GM23248 (cell line): ENCODE measurements around the gene SDHAF3. TPM values are rescaled to one million over a fixed set of nuclear protein-coding genes. Genes with fewer than 3 reads are reported as not detected.

ENCODE experiments used
- DNase-seq: peaks from one replicate; pipeline ENCODE4 v3.0.0-alpha.2; 2015
- H2AFZ ChIP-seq: fragments of 200-600 bp; sonication (generic); 2 replicates; pipeline ENCODE4 v1.6.1; 2016; ENCODE audit warnings: antibody characterized with exemption
- H3F3A ChIP-seq: fragments of 200-600 bp; sonication (generic); 2 replicates; pipeline ENCODE4 v1.6.1; 2016; ENCODE audit warnings: mild to moderate bottlenecking, antibody characterized with exemption, mixed run types; ENCODE audit not compliant: insufficient read depth
- H3K27ac ChIP-seq: fragments of 200-600 bp; sonication (generic); 2 replicates; pipeline ENCODE4 v1.5.1; 2016; ENCODE audit warnings: mild to moderate bottlenecking
- H3K27me3 ChIP-seq: fragments of 200-600 bp; sonication (generic); replicated peaks from 2 replicates; pipeline ENCODE4 v1.6.1; 2016; ENCODE audit warnings: mild to moderate bottlenecking; ENCODE audit not compliant: insufficient read depth
- H3K36me3 ChIP-seq: fragments of 200-600 bp; sonication (generic); 2 replicates; pipeline ENCODE4 v1.6.1; 2016; ENCODE audit warnings: low read depth, mild to moderate bottlenecking
- H3K4me1 ChIP-seq: fragments of 200-600 bp; sonication (generic); 2 replicates; pipeline ENCODE4 v1.6.1; 2016; ENCODE audit warnings: mild to moderate bottlenecking; ENCODE audit not compliant: insufficient read depth
- H3K4me2 ChIP-seq: fragments of 200-600 bp; sonication (generic); one replicate; pipeline ENCODE4 v1.6.1; 2016; ENCODE audit warnings: mild to moderate bottlenecking; ENCODE audit not compliant: unreplicated experiment
- H3K4me3 ChIP-seq: fragments of 200-600 bp; sonication (generic); 2 replicates; pipeline ENCODE4 v1.5.1; 2016; ENCODE audit warnings: mild to moderate bottlenecking
- H3K79me2 ChIP-seq: fragments of 200-600 bp; sonication (generic); 2 replicates; pipeline ENCODE4 v1.6.1; 2016; ENCODE audit warnings: mild to moderate bottlenecking; ENCODE audit not compliant: insufficient read depth
- H3K9ac ChIP-seq: fragments of 200-600 bp; sonication (generic); 2 replicates; pipeline ENCODE4 v1.6.1; 2016; ENCODE audit warnings: mild to moderate bottlenecking
- H3K9me2 ChIP-seq: fragments of 200-600 bp; sonication (generic); 2 replicates; pipeline ENCODE4 v1.6.1; 2016; ENCODE audit warnings: mixed run types, mild to moderate bottlenecking, moderate library complexity; ENCODE audit not compliant: insufficient read depth
- H3K9me3 ChIP-seq: fragments of 200-600 bp; sonication (generic); one replicate; pipeline ENCODE4 v1.6.1; 2017; ENCODE audit warnings: low read depth
- H4K20me1 ChIP-seq: fragments of 200-600 bp; sonication (generic); 2 replicates; pipeline ENCODE4 v1.6.0; 2016; ENCODE audit not compliant: insufficient read depth
- EZH2 ChIP-seq: fragments of 200-600 bp; sonication (generic); IDR thresholded peaks from 2 replicates; pipeline ENCODE4 v1.6.1; 2018; ENCODE audit warnings: antibody characterized with exemption, mild to moderate bottlenecking; ENCODE audit not compliant: insufficient read depth, poor library complexity, severe bottlenecking
- EZH2phosphoT487 ChIP-seq: fragments of 200-600 bp; sonication (generic); IDR thresholded peaks from 2 replicates; pipeline ENCODE4 v1.6.1; 2018; ENCODE audit warnings: antibody characterized with exemption, moderate library complexity, mild to moderate bottlenecking, low read depth; ENCODE audit not compliant: insufficient read depth
- WGBS, 2 experiments: methylation state at CpG; one replicate each; pipeline ENCODE4 v1.1.6; 2015 to 2017; ENCODE audit warnings: low lambda C conversion rate in 2 of 2, low coverage in 1 of 2; ENCODE audit errors: missing lambda C conversion rate in 2 of 2; 5-methylcytosine and 5-hydroxymethylcytosine counted together
- in situ Hi-C: fragments of 300-500 bp; cut with MboI; formaldehyde crosslinking; loops from 2 replicates; pipeline ENCODE4 v1.15.0; 2020
- polyA plus RNA-seq: library from polyadenylated mRNA; unstranded; fragments of >200 nt; fragmentation: Nextera tagmentation; extraction: Ambion mirVana; gene quantifications from 2 replicates; pipeline ENCODE4 v1.2.1, GENCODE V29; 2016
- total RNA-seq: library from RNA; depleted of rRNA; stranded (reverse); fragments of >200 nt; shearing (Covaris generic); gene quantifications from 2 replicates; pipeline ENCODE4 v1.2.3, GENCODE V29; 2014

Gene SDHAF3
- total and polyA plus RNA-seq, 2 experiments from 2014 or later, result 6.3 to 34.0 TPM

GRCh38 chr7:97126483-97127171 is 9.1 kb downstream of the SDHAF3 start:
- no peak overlapping the region for H3K27ac ChIP-seq
- H3K9me3 ChIP-seq, result no peaks in the 10 kb centered on the region
- peaks cover 19% of the 10 kb centered on the region for H3K79me2 ChIP-seq
- no peaks in the 10 kb centered on the region for H3K4me1 ChIP-seq
- TF ChIP-seq EZH2phosphoT487, result no peak
- no peaks in the 10 kb centered on the region for H4K20me1 ChIP-seq
- no peak overlapping the region for H3K4me3 ChIP-seq
- 85 to 87% methylated on average over 15 of the region's 15 CpGs for WGBS, 2 experiments
- H3K27me3 ChIP-seq, result no peaks in the 10 kb centered on the region
- no peaks in the 10 kb centered on the region for H3F3A ChIP-seq
- no peak overlapping the region for H3K9ac ChIP-seq
- H3K9me2 ChIP-seq, result no peaks in the 10 kb centered on the region
- no peak for DNase-seq
- H3K36me3 ChIP-seq, result no peaks in the 10 kb centered on the region
- no peak overlapping the region for H2AFZ ChIP-seq
- in situ Hi-C loops, result loop anchor here (25.0 kb wide), 1 partner anchor 711 kb away; no protein-coding TSS in a partner anchor
- H3K4me2 ChIP-seq, result no peak overlapping the region

- Histone ChIP-seq H3K27ac (no peak overlapping the region), H3K9ac (no peak overlapping the region), H3K79me2 (peaks cover 8% of the 10 kb centered on the region; the same call in 1 of the 2 replicates), H4K20me1 (no peaks in the 10 kb centered on the region), H2AFZ (no peak overlapping the region), H3F3A (no peaks in the 10 kb centered on the region), H3K4me1 (no peaks in the 10 kb centered on the region), H3K9me3 (no peaks in the 10 kb centered on the region), H3K27me3 (no peaks in the 10 kb centered on the region), H3K4me2 (no peak overlapping the region), H3K36me3 (no peaks in the 10 kb centered on the region), H3K4me3 (no peak overlapping the region), H3K9me2 (no peaks in the 10 kb centered on the region)
- TF ChIP-seq EZH2phosphoT487 (no peak), EZH2 (no peak)
- in situ Hi-C loops, result loop anchor here (25.0 kb wide), 1 partner anchor 709 kb away; no protein-coding TSS in a partner anchor
- 74 to 93% methylated on average over 1 of the region's 1 CpG for WGBS, 2 experiments
- no peak for DNase-seq
Observed at GRCh38 chr7:97128736-97129135, 11.2 kb downstream of the SDHAF3 start.

DNA sequence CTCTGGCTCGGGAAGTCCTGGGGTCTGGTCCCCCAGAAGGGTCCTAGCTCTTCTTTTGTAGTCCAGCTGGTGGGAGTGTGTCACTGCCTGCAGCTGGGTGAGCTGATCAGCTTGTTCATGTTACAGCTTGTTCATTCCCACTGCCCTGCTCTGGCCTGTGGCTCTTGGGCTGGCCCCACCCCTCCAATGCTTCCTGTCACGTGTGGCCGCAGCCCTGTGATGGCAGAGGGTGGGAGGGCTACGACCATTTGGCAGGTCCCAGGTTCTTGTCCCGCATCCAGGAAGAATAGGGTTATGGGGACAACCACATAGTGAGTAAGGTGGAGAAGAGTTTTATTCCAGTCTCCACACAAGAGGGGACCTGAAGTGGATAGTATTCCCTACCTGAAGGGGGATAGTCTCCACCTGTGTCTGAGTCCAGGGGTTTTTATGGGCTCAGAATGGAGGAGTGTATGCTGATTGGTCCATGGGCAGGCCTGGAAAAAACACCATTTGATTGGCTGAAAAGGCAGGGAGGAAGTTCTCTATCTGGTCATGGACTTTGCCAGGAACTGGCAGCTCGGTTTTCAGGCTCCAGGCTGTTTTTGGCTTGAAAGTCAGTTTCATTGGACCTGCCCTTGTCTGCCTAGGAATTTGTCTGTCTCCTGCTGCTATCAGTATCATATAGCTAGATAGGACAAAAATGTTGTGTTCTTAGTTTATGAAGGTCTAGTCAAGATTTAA is 13.1 kb downstream of the SDHAF3 start:
- Histone ChIP-seq H3K27ac (no peak overlapping the region), H3K9me2 (no peaks in the 10 kb centered on the region), H3K36me3 (no peaks in the 10 kb centered on the region), H3F3A (no peaks in the 10 kb centered on the region), H2AFZ (no peak overlapping the region), H3K27me3 (no peaks in the 10 kb centered on the region), H4K20me1 (no peaks in the 10 kb centered on the region), H3K4me1 (no peaks in the 10 kb centered on the region), H3K4me2 (no peak overlapping the region), H3K4me3 (no peak overlapping the region), H3K9me3 (no peaks in the 10 kb centered on the region), H3K9ac (no peak overlapping the region), H3K79me2 (no peaks in the 10 kb centered on the region)
- DNase-seq, result no peak
- no peak for TF ChIP-seq EZH2
- no peak for TF ChIP-seq EZH2phosphoT487
- in situ Hi-C loops, result loop anchor here (25.0 kb wide), 1 partner anchor 707 kb away; no protein-coding TSS in a partner anchor
- WGBS, 2 experiments, result 69 to 80% methylated on average over 6 of the region's 6 CpGs

DNA sequence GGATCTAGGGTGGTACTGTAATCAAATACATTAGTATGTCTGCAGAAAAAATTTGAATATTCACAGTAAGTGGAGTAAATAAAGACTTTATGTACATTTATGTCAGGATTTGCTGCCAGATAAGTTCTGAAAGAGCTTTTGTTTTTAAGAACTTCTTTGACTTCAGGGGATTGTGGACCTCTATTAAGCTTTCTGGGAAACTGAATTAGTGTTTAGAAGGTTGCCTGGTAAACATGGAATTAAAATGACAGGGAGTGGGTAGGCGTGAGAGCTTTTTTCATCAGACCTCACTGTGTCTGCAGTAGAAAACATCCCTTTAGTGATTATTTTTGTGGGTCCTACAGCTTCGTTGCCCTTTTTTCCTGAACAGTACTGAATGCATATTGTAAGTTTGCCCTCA is 15.7 kb downstream of the SDHAF3 start:
- Histone ChIP-seq H2AFZ (no peak overlapping the region), H3K4me2 (no peak overlapping the region), H3K9ac (no peak overlapping the region), H3K4me3 (no peak overlapping the region), H3K79me2 (no peaks in the 10 kb centered on the region), H3F3A (no peaks in the 10 kb centered on the region), H3K27ac (no peak overlapping the region), H4K20me1 (no peaks in the 10 kb centered on the region), H3K9me3 (no peaks in the 10 kb centered on the region), H3K27me3 (no peaks in the 10 kb centered on the region), H3K9me2 (no peaks in the 10 kb centered on the region), H3K4me1 (no peaks in the 10 kb centered on the region), H3K36me3 (no peaks in the 10 kb centered on the region)
- WGBS, 2 experiments, result 86 to 88% methylated on average over 2 of the region's 2 CpGs
- no peak for TF ChIP-seq EZH2phosphoT487
- TF ChIP-seq EZH2, result no peak
- in situ Hi-C loops, result loop anchor here (25.0 kb wide), 1 partner anchor 704 kb away; no protein-coding TSS in a partner anchor
- DNase-seq, result no peak
